NT2/D1 (cell line): Measurements from ENCODE around the gene RNF114.
"Not testable (repeated sequence)": the region's sequence is repeated elsewhere in the genome, so short reads cannot be mapped to it uniquely, and the experiment has no call there.

Source experiments
- DNase-seq: peaks from one replicate; pipeline ENCODE4 v3.0.0-alpha.2; 2011; ENCODE audit warnings: low read depth, low spot score
- H3K27me3 ChIP-seq: 2 replicates; pipeline ENCODE4 v1.6.0; 2011; ENCODE audit warnings: mild to moderate bottlenecking; ENCODE audit not compliant: insufficient read length, insufficient read depth
- H3K36me3 ChIP-seq: 2 replicates; pipeline ENCODE4 v1.6.1; 2011; ENCODE audit warnings: mild to moderate bottlenecking, low read length, mixed read lengths; ENCODE audit not compliant: insufficient read depth, insufficient read length
- H3K4me1 ChIP-seq: 2 replicates; pipeline ENCODE4 v1.5.1; 2011; ENCODE audit not compliant: insufficient read depth, insufficient read length
- H3K4me3 ChIP-seq: 2 replicates; pipeline ENCODE4 v1.5.1; 2011; ENCODE audit warnings: low read depth; ENCODE audit not compliant: insufficient read length
- H3K9ac ChIP-seq: 2 replicates; pipeline ENCODE4 v1.6.0; 2011; ENCODE audit warnings: low read depth; ENCODE audit not compliant: insufficient read length
- H3K9me3 ChIP-seq: 2 replicates; pipeline ENCODE4 v1.5.1; 2011; ENCODE audit warnings: mild to moderate bottlenecking, low read length; ENCODE audit not compliant: insufficient read depth
- SUZ12 ChIP-seq: IDR thresholded peaks from 2 replicates; pipeline ENCODE4 v1.6.1; 2011; ENCODE audit not compliant: insufficient read length, insufficient read depth; ENCODE audit errors: extremely low read depth
- YY1 ChIP-seq: IDR thresholded peaks from 2 replicates; pipeline ENCODE4 v1.6.1; 2011; ENCODE audit not compliant: insufficient read length, insufficient read depth
- ZNF274 ChIP-seq: IDR thresholded peaks from 2 replicates; pipeline ENCODE4 v1.6.1; 2011; ENCODE audit warnings: mild to moderate bottlenecking, low read depth, low read length

The RNF114 gene

GRCh38 chr20:49889935-49890333 lies 46.3 kb upstream of the RNF114 start:
- H3K9me3 ChIP-seq: no peaks in the 10 kb centered on the region
- DNase-seq: no peak
- TF ChIP-seq YY1: no peak
- TF ChIP-seq SUZ12: no peak
- no peak for TF ChIP-seq ZNF274
- peaks cover 50% of the 10 kb centered on the region for H3K4me1 ChIP-seq
- no peak overlapping the region for H3K9ac ChIP-seq
- peaks cover 26% of the 10 kb centered on the region for H3K36me3 ChIP-seq
- no peaks in the 10 kb centered on the region for H3K27me3 ChIP-seq
- H3K4me3 ChIP-seq: no peak overlapping the region

DNA sequence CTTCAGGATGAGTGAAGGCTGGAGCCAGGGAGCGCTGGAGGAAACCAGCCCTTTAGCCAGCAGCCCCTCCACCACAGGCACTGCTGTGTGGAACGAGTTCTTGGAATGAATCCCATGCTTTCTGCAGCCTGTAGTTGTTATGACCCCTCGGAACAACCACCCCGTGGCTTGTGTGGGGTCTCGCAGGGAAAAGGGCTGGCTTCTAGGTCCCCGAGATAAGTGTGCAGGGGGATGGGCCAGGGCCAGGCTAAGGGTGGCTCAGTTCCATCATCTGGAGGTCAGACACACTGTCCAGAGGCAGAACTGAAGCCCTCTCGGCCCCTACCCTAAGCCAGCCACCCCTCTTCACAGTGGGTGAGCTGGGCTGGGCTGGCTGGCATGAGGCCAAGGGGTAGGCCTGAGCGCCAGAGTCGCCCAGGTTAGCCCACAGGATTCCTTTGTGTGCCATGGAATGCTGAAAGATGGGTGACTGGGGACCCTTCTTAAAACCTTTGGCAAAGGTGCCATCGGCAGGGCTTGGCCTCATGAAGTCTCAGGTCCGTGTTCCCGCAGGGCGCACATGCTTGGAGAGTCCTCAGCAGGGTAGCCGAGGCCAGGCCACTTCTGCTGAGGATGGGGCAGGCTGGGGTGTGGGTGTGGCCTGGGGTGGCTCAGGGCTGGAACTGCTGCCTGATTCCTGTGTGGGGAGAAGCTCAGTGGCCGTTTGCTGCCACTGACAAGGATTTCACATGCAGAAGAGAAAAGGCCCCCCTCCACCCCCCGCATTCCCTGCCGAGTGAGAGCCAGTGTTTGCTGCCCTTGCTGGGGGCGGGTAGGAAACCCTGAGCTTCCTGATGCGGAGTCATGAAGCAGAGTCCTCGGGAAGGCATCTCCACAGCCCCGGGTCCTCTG lies 45.5 kb upstream of the RNF114 start:
- Histone ChIP-seq H3K9ac (peak overlapping the region; percentile 63), H3K4me3 (no peak overlapping the region), H3K27me3 (no peaks in the 10 kb centered on the region), H3K9me3 (no peaks in the 10 kb centered on the region), H3K4me1 (peaks cover 50% of the 10 kb centered on the region), H3K36me3 (peaks cover 18% of the 10 kb centered on the region)
- DNase-seq: no peak
- TF ChIP-seq YY1: no peak

- peaks cover 17% of the 10 kb centered on the region for H3K36me3 ChIP-seq
- DNase-seq: no peak
- no peaks in the 10 kb centered on the region for H3K9me3 ChIP-seq
- no peaks in the 10 kb centered on the region for H3K27me3 ChIP-seq
- TF ChIP-seq SUZ12: no peak
- no peak for TF ChIP-seq ZNF274
- no peak for TF ChIP-seq YY1
- H3K9ac ChIP-seq: peak overlapping the region; percentile 45
- H3K4me1 ChIP-seq: peaks cover 50% of the 10 kb centered on the region
- no peak overlapping the region for H3K4me3 ChIP-seq
Measured at GRCh38 chr20:49891476-49892110, 44.6 kb upstream of the RNF114 start.

DNA sequence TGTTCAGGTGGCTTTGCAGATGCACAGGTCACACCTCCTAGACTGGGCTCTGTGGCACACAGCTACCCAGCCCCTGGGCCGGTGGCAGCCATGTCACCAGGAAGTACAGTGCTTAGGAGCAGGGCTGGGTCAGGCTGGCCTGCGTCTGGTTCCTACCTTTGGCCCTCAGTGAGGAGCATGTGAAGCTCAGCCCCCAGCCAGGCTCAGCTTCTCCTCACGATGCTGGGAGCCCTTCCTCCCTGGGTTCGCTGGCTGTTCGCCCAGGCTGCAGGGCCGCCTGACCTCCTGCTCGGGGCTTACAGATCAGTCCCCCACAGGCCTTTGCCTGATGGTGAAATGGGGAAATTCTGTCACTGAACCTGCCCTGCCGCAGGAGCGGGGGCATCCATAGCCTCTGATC lies 43.9 kb upstream of the RNF114 start:
- H3K9me3 ChIP-seq: no peaks in the 10 kb centered on the region
- peaks cover 14% of the 10 kb centered on the region for H3K36me3 ChIP-seq
- peaks cover 45% of the 10 kb centered on the region for H3K4me1 ChIP-seq
- H3K4me3 ChIP-seq: no peak overlapping the region
- TF ChIP-seq ZNF274: no peak
- TF ChIP-seq SUZ12: no peak
- TF ChIP-seq YY1: no peak
- DNase-seq: no peak
- no peaks in the 10 kb centered on the region for H3K27me3 ChIP-seq
- peak overlapping the region; percentile 12 for H3K9ac ChIP-seq

- H3K9me3 ChIP-seq: no peaks in the 10 kb centered on the region
- H3K4me1 ChIP-seq: peaks cover 40% of the 10 kb centered on the region
- no peak overlapping the region for H3K4me3 ChIP-seq
- no peak overlapping the region for H3K9ac ChIP-seq
- no peak for DNase-seq
- no peaks in the 10 kb centered on the region for H3K27me3 ChIP-seq
- TF ChIP-seq YY1: no peak
- TF ChIP-seq ZNF274: no peak
- no peak for TF ChIP-seq SUZ12
- peaks cover 14% of the 10 kb centered on the region for H3K36me3 ChIP-seq
Measured at GRCh38 chr20:49892817-49893216, 43.4 kb upstream of the RNF114 start.

DNA sequence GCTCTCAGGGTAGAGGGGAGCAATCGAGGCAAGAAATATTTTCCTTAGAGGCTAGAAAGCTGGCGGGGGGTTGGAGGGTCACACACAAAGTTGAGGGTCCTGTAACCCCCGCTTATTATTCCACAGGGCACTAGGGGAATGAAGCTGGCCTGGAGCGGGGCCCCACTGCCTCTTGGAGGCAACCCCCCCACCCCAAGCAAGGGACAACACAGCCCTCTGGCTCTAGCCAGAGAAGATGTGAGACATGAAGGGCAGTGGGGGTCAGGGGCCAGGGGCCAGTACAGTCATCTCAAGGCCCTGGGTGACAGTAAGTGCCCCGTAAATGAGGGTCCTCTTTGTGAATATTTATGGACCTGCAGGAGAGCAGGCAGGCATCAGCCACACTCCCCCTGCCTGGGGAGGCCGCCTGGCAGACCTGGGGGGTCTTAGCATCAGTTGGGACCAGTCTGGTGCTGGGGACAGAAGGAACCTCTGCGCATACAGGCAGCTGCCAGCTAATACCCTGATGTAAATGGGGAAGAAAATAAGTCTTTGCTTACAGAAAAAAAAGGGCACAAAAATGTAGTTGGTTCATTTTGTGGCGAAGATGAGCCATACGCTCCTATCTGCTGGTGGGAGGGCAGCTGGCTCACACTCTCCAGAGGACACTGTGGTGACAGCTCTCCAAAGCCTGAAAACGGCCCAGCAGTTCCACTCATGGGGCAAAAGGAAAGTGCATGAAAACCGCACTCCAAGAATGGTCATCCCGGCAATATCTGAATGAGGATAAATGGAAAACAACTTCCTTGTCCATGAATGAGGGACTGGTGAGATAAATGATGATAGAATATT lies 42.7 kb upstream of the RNF114 start:
- TF ChIP-seq ZNF274: no peak
- no peak for TF ChIP-seq SUZ12
- no peak for TF ChIP-seq YY1
- H3K4me1 ChIP-seq: peaks cover 34% of the 10 kb centered on the region
- H3K9ac ChIP-seq: no peak overlapping the region
- H3K9me3 ChIP-seq: no peaks in the 10 kb centered on the region
- no peak overlapping the region for H3K4me3 ChIP-seq
- DNase-seq: no peak
- no peaks in the 10 kb centered on the region for H3K27me3 ChIP-seq
- H3K36me3 ChIP-seq: peaks cover 9% of the 10 kb centered on the region

DNA sequence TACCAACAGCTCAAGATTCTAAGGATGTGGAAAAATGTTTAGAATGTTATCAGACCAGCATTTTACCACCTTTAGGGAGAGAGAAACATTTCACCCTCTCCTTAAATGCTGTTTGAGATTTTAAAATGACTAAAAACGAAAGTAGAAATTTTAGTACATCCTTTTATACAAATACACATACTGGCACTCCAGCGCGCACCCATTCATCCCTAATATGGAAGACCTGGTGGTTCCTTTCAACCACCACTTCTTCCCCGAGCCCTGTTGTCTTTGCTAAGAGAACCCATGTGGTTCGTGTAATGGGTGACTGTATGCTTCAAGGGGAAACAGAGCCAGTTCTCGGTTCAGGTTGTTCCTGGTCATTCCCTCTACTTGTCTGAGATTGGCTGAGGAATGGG lies 42.1 kb upstream of the RNF114 start:
- TF ChIP-seq ZNF274 (no peak), YY1 (no peak), SUZ12 (no peak)
- H3K4me1 ChIP-seq: peaks cover 30% of the 10 kb centered on the region
- no peak for DNase-seq
- H3K4me3 ChIP-seq: no peak overlapping the region
- no peaks in the 10 kb centered on the region for H3K9me3 ChIP-seq
- H3K9ac ChIP-seq: no peak overlapping the region
- H3K36me3 ChIP-seq: peaks cover 7% of the 10 kb centered on the region
- H3K27me3 ChIP-seq: no peaks in the 10 kb centered on the region

- DNase-seq, H3K27me3 ChIP-seq, H3K9ac ChIP-seq, H3K36me3 ChIP-seq, H3K9me3 ChIP-seq, H3K4me3 ChIP-seq: not testable (repeated sequence)
- peaks cover 24% of the 10 kb centered on the region for H3K4me1 ChIP-seq
Measured at GRCh38 chr20:49895474-49896093, 40.6 kb upstream of the RNF114 start.
